ENCODE data around the gene ATF7IP2. TPM values are rescaled to one million over a fixed set of nuclear protein-coding genes. Genes with fewer than 3 reads are reported as not detected.
"Not testable (repeated sequence)": the region's sequence is repeated elsewhere in the genome, so short reads cannot be mapped to it uniquely, and the experiment has no call there.

ATF7IP2 gene
- total and polyA plus RNA-seq, 7 donors = 3.7 to 22.0 (median 13.3) TPM

GRCh38 chr16:10419701-10420100 lies 33.8 kb downstream of the ATF7IP2 start:
- intact Hi-C loops (cut with DNase I) = no loop called here
- no peaks in the 10 kb centered on the region for H3K27me3 ChIP-seq
- H3K4me1 ChIP-seq = no peaks in the 10 kb centered on the region
- TF ChIP-seq EP300 (IDR thresholded peaks at IDR 0.05) = no peak
- no peak for TF ChIP-seq CTCF (IDR thresholded peaks at IDR 0.05)
- TF ChIP-seq POLR2AphosphoS5 (IDR thresholded peaks at IDR 0.05) = no peak
- no peak for TF ChIP-seq POLR2A (IDR thresholded peaks at IDR 0.05)
- WGBS, 2 donors = 98 to 99% methylated on average over 3 of the region's 3 CpGs
- DNase-seq = no peak
- peaks cover 0 to 12% (median 6%) of the 10 kb centered on the region in 4 donors for H3K9me3 ChIP-seq
- H3K4me3 ChIP-seq = no peak overlapping the region
- no peak overlapping the region for H3K27ac ChIP-seq
- no peaks in the 10 kb centered on the region for H3K36me3 ChIP-seq

GRCh38 chr16:10421596-10421995 lies 35.7 kb downstream of the ATF7IP2 start:
- H3K9me3 ChIP-seq = peaks cover 0 to 8% (median 6%) of the 10 kb centered on the region in 4 donors
- TF ChIP-seq EP300 (IDR thresholded peaks at IDR 0.05) (no peak), POLR2A (IDR thresholded peaks at IDR 0.05) (no peak), CTCF (IDR thresholded peaks at IDR 0.05) (no peak), POLR2AphosphoS5 (IDR thresholded peaks at IDR 0.05) (no peak)
- intact Hi-C loops (cut with DNase I) = no loop called here
- no peaks in the 10 kb centered on the region for H3K27me3 ChIP-seq
- H3K4me1 ChIP-seq = no peaks in the 10 kb centered on the region
- no peak for DNase-seq
- no peak overlapping the region for H3K27ac ChIP-seq
- WGBS, 2 donors = 89 to 90% methylated on average over 3 of the region's 3 CpGs
- no peak overlapping the region for H3K4me3 ChIP-seq
- no peaks in the 10 kb centered on the region for H3K36me3 ChIP-seq

GRCh38 chr16:10428433-10429168 lies 42.7 kb downstream of the ATF7IP2 start:
- TF ChIP-seq CTCF (IDR thresholded peaks at IDR 0.05) (no peak), POLR2A (IDR thresholded peaks at IDR 0.05) (no peak), EP300 (IDR thresholded peaks at IDR 0.05) (no peak), POLR2AphosphoS5 (IDR thresholded peaks at IDR 0.05) (no peak)
- intact Hi-C loops (cut with DNase I) = no loop called here
- Histone ChIP-seq H3K4me1 (no peaks in the 10 kb centered on the region), H3K4me3 (no peak overlapping the region), H3K27ac (no peak overlapping the region), H3K36me3 (peaks cover 0 to 19% (median under 1%) of the 10 kb centered on the region in 4 donors), H3K9me3 (no peaks in the 10 kb centered on the region), H3K27me3 (no peaks in the 10 kb centered on the region)
- no peak for DNase-seq
- 90 to 92% methylated on average over 3 of the region's 3 CpGs for WGBS, 2 donors

GRCh38 chr16:10429299-10429969 lies 43.6 kb downstream of the ATF7IP2 start:
- intact Hi-C loops (cut with DNase I) = not testable (repeated sequence)

GRCh38 chr16:10441726-10442125 lies 55.9 kb downstream of the ATF7IP2 start:
- Histone ChIP-seq H3K4me1 (no peaks in the 10 kb centered on the region), H3K27me3 (no peaks in the 10 kb centered on the region), H3K27ac (no peak overlapping the region), H3K36me3 (peaks cover 0 to 56% (median 10%) of the 10 kb centered on the region in 4 donors), H3K9me3 (peaks cover 3 to 20% (median 13%) of the 10 kb centered on the region in 4 donors), H3K4me3 (no peak overlapping the region)
- DNase-seq = no peak
- 88 to 92% methylated on average over 3 of the region's 3 CpGs for WGBS, 2 donors
- TF ChIP-seq POLR2AphosphoS5 (IDR thresholded peaks at IDR 0.05) = no peak
- TF ChIP-seq POLR2A (IDR thresholded peaks at IDR 0.05) = no peak
- intact Hi-C loops (cut with DNase I) = no loop called here

More at GRCh38 chr16:10429299-10429969, 43.6 kb downstream of the ATF7IP2 start:
- not testable (repeated sequence) for H3K27ac ChIP-seq, H3K4me1 ChIP-seq, H3K4me3 ChIP-seq, H3K9me3 ChIP-seq, H3K27me3 ChIP-seq, DNase-seq
- peaks cover 0 to 28% (median 5%) of the 10 kb centered on the region in 4 donors for H3K36me3 ChIP-seq
- 94 to 95% methylated on average over 12 of the region's 12 CpGs for WGBS, 2 donors

Measured in sigmoid colon (tissue), 7 donors.